Measurements from ENCODE around the gene GNPAT.
"Not testable (repeated sequence)": the region's sequence is repeated elsewhere in the genome, so short reads cannot be mapped to it uniquely, and the experiment has no call there.

The GNPAT gene

DNA sequence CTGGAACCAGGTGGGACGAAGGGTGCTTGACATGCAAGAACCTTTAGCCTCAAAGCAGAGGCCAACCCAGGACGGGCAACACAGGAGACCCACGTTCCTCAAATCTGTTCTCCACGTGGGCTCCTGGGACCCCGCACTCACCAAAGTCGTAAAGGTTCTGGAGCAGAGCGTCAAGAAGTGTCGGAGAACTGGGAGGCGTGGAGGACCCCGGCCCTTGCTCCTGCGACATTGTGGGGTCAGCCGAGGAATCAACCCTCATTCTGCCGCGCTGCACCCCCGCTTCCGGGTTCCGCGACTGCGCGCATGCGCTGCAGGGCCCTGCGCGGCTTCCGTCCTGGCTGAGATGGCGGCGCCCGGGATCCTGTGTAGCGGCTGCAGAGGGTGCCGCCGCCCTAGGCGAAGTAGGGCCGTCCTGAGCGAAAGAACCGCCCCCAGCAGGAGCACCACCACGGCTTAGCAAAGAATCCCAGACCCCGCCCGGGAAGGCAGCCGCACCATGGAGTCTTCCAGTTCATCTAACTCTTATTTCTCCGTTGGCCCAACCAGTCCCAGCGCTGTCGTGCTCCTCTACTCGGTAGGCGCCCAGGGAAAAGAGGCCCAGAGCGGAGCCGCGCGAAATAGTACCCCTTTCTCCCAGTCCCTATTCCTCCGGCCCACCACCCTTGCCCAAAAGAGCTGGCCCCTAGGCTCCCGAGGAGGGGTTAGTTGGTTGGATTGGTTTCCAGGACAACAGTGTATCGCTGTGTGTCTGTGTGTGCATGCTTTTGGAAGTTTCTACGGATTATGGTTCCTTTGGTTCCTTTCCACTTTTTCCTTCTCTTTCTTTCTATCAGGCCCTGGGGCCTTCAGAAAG, at the start of gene GNPAT:
Gene GNPAT (plus strand): TSS at position 330 of the 853 bp plus-strand sequence. CDS start 167 bp downstream, at position 497.
- peak; percentile 92 for DNase-seq (ENCODE audit: low spot score)

DNA sequence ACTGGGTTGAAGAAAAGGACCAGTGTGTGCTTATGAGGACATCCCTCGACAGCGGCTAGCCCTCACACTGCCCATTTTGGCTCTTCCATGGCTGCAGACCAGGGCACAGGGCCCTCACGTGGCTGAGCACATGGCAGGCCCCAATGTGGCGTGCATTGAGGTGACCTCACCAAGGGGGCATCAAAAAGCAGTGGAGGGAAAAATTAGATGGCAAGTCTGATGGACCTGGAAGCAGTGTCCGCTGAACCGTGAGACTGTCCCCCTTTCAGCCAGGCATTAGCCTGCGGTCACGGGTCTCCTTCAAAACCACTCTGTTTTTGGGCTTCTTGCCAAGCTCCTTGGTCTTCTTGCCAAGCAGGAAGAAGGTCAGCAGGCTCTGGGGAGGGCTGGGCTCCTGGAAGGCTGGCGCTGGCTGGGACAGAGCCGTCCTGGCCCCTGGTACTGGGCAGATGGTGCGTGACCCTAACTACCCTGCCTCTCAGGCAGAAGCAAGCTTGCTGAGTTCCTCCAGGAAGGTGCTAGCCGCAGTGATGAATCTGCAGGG, 48.3 kb upstream of the GNPAT start:
- no peak for DNase-seq (ENCODE audit: low spot score)

GRCh38 chr1:231193710-231194340, 47.2 kb upstream of the GNPAT start:
- DNase-seq (ENCODE audit: low spot score), result no peak

DNA sequence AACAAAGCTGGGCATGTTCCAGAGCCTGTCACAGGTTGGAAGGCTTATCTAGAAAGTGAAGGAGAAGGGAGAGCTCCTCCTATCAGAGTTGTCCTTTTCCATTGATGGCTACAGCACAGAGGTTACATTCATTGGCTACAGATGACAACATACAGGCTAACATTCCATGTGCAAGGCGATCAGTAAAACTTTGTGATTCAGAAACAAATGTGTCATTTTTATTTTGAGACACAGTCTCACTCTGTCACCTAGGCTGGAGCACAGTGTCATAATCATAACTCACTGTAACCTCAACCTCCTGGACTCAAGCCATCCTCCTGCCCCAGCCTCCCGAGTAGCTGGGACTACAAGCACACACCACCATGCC, 46.6 kb upstream of the GNPAT start:
- DNase-seq (ENCODE audit: low spot score), result no peak

DNA sequence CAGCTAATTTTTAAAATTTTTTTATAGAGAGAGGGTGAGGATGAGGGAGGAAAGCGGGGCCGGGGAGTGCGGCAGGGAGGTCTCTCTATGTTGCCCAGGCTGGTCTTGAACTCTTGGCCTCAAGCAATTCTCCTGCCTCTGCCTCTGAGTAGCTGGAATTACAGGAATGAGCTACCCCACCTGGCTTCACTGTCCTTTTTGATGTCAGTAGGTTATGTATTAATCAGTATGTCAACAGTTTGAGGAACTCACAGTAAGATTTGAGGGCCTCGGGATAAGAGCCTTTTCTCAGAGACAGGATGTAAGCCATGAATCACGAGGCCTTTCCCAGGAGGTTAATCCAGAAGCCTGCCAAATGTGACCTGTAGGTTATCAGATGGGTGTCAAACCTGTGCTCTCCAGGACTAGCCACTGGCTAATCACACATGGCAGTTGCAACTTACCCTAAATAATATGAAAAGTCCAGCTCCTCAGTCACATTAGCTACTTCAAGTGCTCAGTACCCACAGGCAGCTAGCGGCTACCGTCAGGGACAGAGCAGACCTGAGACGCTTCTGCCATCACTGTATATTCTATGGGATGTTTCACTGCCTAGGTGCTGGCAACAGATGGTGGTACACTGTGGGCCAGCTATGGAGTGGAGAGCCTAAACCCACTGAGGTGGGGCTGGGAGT, 46.0 kb upstream of the GNPAT start:
- DNase-seq (ENCODE audit: low spot score), result no peak

GRCh38 chr1:231196307-231196706, 44.7 kb upstream of the GNPAT start:
- DNase-seq (ENCODE audit: low spot score), result no peak

GRCh38 chr1:231196728-231197127, 44.3 kb upstream of the GNPAT start:
- DNase-seq (ENCODE audit: low spot score), result no peak

GRCh38 chr1:231199868-231200267, 41.1 kb upstream of the GNPAT start:
- no peak for DNase-seq (ENCODE audit: low spot score)

DNA sequence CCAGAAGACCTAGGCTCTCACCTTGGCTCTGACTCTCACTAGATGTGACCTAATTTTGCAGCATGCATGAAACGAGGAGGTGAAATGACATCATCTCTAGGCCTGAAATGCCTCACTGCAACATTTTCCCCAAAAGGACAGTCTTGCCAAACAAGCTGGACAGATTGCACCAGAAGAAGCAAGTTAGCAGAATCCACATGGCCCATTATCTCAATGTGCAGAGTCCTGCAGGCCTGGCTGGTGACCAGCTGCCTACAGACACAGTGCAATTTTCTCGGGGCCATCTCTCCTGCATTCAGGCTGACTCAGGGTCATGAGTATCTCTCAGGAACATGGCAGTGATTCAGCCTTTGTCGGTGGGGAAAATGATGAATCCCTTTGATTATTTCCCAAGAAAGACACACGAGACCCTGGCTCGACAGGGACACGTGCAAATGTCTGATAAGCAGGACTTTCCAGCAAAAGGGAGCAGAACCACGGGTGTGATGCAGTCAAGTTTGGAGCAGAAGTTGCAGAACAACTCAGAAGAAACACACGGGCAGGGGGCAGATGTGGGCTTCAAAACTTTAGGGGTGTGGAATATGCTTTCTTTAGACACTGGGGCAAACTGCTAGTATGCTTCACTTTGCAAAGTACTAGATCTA, 40.5 kb upstream of the GNPAT start:
- no peak for DNase-seq (ENCODE audit: low spot score)

DNA sequence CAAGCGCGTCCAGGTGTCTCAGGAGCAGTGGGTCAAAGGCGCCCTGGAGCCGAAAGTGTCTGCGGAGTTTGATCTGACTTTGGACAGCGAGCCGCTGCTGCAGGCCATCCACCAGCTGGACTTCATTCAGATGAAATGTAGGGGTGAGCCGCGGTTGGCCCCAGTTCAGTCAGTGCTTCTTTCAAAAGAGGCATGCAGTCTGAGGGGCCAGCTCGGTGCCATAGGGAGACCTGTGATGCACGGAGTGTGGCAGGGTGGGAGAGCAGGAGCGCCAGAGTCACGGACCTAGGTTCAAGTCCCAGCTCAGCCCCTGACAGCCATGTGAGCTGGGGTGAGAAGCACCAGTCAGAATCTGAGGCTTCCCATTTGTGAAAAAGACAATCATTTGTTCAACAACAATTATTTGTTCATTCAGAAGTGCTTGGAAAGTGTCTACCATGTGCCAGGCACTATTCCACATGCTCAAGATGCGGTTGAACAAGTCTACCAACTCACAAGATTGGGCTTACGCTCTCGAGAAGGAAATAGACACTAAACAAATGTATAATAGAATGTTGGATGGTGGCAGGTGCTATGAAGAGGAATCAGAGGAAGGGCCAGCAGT, 39.5 kb upstream of the GNPAT start:
- DNase-seq (ENCODE audit: low spot score), result no peak

DNA sequence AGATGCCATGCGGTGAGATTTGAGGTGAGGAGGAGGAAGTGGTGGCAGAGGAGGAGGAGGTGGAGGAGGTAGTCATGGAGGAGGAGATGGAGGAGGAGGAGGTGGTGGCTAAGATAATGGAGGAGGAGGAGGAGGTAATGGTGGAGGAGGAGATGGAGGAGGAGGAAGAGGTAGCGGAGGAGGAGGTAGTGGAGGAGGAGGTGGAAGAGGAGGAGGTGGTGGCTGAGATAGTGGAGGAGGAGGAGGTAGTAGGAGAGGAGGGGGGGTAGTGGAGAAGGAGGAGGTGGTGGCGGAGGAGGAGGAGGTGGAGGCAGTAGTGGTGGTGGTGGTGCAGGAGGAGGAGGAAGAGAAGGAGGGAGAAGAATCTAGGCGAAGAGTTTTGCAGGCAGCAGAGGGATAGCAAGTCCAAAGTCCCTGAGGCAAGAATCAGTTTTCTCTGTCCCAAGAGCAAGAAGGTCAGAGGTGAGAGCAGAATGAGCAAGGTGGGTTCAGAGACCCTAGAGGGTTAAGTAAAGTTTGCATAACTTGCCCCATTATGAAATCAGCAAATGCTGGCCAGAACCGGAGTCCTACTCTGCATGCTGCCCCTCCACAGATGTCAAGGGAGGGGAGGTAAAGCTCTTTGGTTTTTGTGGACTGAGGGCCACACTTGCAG, 38.9 kb upstream of the GNPAT start:
- DNase-seq (ENCODE audit: low spot score), result no peak

DNA sequence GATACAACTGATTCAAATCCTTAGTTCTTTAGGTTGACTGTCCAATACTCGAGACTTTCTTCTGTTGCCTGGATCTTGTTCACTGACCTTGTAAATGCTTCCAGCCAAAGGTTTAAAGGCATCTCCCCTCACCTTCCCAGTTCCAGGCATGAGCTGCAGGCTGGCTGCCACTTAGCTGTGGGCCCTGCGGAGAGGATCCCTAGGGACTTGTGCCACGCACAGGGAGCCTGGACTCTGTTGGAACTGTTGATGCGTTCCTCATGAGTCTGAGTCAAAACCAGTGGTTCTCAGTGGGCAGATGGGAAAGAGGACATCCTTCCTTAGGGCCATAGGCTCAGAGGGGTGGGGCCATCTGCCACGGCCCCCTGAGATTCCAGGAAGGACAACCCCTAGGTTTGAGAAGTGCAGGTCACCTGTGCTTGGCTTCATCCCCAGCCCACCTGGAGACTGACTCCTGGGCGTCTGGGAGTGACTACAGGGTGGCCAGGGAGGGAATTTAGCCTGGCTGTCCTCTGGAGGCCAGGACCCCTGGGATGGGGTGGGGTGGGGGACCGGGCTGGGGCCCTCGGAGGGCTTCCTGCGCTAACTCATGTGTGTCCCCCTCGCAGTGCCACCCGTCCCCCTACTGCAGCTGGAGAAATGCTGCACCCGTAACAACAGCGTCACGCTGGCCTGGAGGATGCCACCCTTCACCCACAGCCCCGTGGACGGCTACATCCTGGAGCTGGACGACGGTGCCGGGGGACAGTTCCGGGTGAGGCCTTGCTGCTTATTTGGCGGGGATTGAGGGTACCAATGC, 37.6 kb upstream of the GNPAT start:
- no peak for DNase-seq (ENCODE audit: low spot score)

GRCh38 chr1:231206856-231207255, 34.2 kb upstream of the GNPAT start:
- no peak for DNase-seq (ENCODE audit: low spot score)

DNA sequence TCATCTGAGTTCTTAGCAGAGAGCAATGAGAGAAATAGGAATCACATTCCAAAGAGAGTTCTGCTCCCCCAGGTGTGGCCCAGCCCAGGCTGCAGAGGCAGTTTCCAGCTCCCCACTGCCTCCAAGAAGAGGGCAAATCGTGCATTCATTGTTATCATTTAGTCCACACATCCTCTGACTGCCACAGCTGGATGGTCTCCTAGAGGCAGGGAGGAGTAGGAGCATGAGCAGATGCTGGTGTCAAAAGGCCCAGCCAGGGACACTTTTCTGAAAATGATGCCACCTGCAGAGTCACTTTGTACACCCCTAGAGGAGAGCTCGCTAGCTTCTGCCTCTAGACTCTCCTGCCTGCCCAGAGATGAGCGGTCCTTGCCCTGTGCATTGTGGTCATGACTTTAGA, 33.6 kb upstream of the GNPAT start:
- no peak for DNase-seq (ENCODE audit: low spot score)

DNA sequence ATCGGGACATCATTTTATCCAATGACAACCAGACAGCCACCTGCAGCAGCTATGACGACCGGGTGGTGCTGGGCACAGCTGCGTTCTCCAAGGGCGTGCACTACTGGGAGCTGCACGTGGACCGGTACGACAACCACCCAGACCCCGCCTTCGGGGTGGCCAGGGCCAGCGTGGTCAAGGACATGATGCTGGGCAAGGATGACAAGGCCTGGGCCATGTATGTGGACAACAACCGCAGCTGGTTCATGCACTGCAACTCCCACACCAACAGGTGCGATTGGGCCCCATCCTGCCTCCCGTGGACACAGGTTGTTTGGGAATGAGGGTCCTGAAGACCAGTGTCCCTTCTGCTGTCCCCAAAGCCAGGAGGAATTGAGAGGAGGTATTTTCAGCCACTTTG, 32.0 kb upstream of the GNPAT start:
- DNase-seq (ENCODE audit: low spot score), result no peak

GRCh38 chr1:231209531-231209930, 31.5 kb upstream of the GNPAT start:
- no peak for DNase-seq (ENCODE audit: low spot score)

DNA sequence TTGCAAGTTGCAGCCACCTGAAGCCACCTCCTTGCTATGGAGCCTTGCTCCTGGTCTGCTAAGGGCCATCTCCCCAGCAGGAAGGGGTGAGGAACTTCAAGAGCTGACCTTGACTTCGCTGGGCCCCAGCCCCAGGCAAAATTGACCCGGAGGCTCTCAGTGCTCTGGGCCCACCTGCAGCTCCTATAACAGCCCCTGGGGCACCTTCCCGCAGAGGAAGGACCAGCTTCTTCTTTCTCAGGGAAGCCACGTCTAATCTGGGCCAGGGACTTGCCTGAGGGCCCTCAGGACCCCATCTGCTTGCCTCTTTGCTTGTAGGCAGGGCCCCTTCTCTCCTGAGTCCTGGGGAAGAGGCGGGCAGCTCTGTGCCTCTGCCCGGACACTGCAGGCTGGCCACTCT, 30.9 kb upstream of the GNPAT start:
- DNase-seq (ENCODE audit: low spot score), result no peak

DNA sequence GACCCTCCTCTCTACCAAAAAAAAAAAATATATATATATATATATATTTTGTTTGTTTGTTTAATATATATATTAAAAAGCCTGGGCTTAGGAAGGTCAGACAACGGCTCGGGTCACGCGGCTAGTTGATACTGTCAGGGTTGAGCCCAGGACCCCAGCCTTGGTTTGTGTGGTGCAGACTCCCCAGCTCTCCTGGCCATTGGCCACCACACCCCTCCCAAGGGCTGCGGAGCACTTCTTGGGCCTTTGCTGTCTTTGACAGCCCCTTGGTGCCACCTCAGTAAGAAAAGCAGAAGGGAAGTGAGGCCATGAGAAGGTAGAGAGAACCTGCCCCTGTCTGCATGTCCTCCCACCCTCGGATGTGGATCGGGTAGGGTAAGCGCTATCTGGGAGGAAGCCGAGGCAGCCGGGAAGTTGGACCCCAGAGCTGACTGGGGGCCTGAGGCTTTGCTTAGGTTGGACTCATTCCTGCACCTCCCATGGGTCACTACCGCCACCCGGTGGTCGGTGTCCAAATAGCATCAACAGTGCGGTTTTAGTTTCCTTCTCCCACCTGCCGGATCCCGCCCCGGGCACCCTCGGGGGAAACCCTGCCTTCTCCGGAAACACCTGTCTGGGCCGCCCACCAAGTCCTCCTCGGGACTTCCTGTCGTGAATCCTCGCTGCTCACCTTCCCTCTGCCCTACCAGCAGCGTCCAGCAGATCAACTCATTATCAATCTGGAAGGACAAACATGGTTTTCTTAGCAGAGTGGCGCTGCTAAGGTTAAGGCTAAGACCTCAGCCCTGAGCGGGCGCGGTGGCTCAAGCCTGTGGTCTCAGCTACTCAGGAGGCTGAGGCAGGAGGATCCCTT, 29.8 kb upstream of the GNPAT start:
- DNase-seq (ENCODE audit: low spot score), result peak; percentile 86

DNA sequence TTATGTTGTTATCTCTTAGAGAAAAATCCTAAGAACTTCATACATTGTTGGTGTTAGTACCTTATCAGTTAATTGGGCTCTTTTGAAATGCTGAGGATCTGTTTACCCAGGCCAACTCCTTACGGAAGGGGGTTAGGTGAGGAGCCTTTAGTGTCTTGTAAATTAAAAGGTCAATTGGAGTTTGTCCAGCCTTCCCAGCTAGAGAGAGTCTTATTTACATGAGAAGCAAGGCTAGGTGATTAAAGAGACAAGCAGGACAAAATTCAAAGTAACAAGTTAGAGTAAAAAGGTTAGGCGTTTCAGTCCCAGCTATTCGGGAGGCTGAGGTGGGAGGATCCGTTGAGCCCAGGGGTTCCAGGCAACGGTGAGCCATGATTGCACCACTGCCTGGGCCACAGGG, 28.7 kb upstream of the GNPAT start:
- DNase-seq (ENCODE audit: low spot score), result not testable (repeated sequence)

Data from hematopoietic multipotent progenitor cell treated with erythropoietin and hydrocortisone succinate and interleukin-3 and kit ligand, for 15 days (in vitro differentiated cells).